Esophagus muscularis mucosa (tissue), 4 donors: ENCODE measurements around the gene MOB3B. TPM values are rescaled to one million over a fixed set of nuclear protein-coding genes. Genes with fewer than 3 reads are reported as not detected.

ENCODE experiments used
- DNase-seq: peaks from one replicate; pipeline ENCODE4 v3.0.0-alpha.2; 2017; ENCODE audit errors: extremely low spot score
- H3K27ac ChIP-seq, 4 donors: fragments of 200-600 bp; sonication (generic); replicated peaks in 1 of 4; 1 replicate in 3 of 4; 2 replicates in 1 of 4; pipeline ENCODE4 v1.5.1; 2016 to 2019; ENCODE audit warnings: mild to moderate bottlenecking in 1 of 4
- H3K27me3 ChIP-seq, 4 donors: fragments of 200-600 bp; sonication (generic); one replicate each; pipeline versions ENCODE4 v1.5.1 to v1.6.0; 2016 to 2019
- H3K36me3 ChIP-seq, 4 donors: fragments of 200-600 bp; sonication (generic); one replicate each; pipeline ENCODE4 v1.5.1; 2016 to 2019
- H3K4me1 ChIP-seq, 4 donors: fragments of 200-600 bp; sonication (generic); one replicate each; pipeline ENCODE4 v1.5.1; 2016 to 2019
- H3K4me3 ChIP-seq, 4 donors: fragments of 200-600 bp; sonication (generic); 1 replicate in 2 of 4; 2 replicates in 2 of 4; pipeline ENCODE4 v1.5.1; 2016 to 2019; ENCODE audit warnings: mild to moderate bottlenecking in 4 of 4, moderate library complexity in 1 of 4
- H3K9me3 ChIP-seq, 4 donors: fragments of 200-600 bp; sonication (generic); 1 replicate in 3 of 4; 2 replicates in 1 of 4; pipeline ENCODE4 v1.5.1; 2016 to 2019
- EP300 ChIP-seq: sonication (generic); formaldehyde crosslinking; IDR thresholded peaks from one replicate; pipeline ENCODE4 v1.6.1; 2017; ENCODE audit warnings: antibody characterized with exemption
- POLR2A ChIP-seq: fragments of 450-650 bp; IDR thresholded peaks from one replicate; pipeline ENCODE4 v1.6.1; 2017; ENCODE audit warnings: antibody characterized with exemption, moderate library complexity, mild to moderate bottlenecking, low read depth
- POLR2AphosphoS5 ChIP-seq, 2 donors: sonication (generic); formaldehyde crosslinking; IDR thresholded peaks; one replicate each; pipeline ENCODE4 v1.6.1; 2017; ENCODE audit warnings: antibody characterized with exemption in 2 of 2
- WGBS: methylation state at CpG from one replicate; pipeline ENCODE4 v1.1.5; 2018; 5-methylcytosine and 5-hydroxymethylcytosine counted together
- intact Hi-C: fragments of 100-400 bp; cut with DNase I; formaldehyde crosslinking; loops from one replicate; pipeline ENCODE4 v1.15.1; 2023
- total RNA-seq, 4 donors: library from RNA; depleted of rRNA; stranded (reverse); fragments of >200 nt; gene quantifications; one replicate each; pipeline versions ENCODE4 v1.1.0 to v1.2.1, GENCODE V29; 2016
- TF ChIP-seq, protein P1 (sequence below), 3 experiments: fragments of 200-600 bp in 2 of 3; fragments of 450-650 bp in 1 of 3; sonication (generic) in 2 of 3; IDR thresholded peaks; one replicate each; pipeline ENCODE4 v1.5.1; 2017 to 2019; ENCODE audit warnings: antibody characterized with exemption in 3 of 3, mild to moderate bottlenecking in 2 of 3, moderate library complexity in 1 of 3

The MOB3B gene
- total RNA-seq, 4 donors from 2014 or later = 7.6 to 11.6 (median 9.5) TPM

DNA sequence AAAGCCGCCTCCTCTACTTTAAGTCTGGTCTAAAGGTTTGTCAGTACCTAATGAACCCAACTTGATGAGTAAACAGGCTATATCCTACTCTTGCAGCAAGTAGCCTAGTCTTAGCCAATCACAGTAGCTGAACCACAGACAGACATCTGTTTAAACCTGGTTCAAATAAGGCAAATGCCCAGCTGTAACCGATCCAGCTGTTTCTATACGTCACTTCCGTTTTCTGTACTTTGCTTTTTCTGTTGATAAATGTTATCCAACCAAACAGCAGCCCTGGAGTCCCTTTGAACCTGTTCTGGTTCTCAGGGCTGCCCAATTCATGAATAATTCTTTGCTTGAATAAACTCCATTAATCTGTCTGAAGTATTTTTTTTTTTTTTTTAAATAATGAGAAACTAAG is 155.8 kb downstream of the MOB3B start:
- 86% methylated on average over 4 of the region's 4 CpGs for WGBS
- no peaks in the 10 kb centered on the region for H3K36me3 ChIP-seq
- no peak for DNase-seq
- H3K27ac ChIP-seq = no peak overlapping the region
- intact Hi-C loops = no loop called here
- H3K9me3 ChIP-seq = no peaks in the 10 kb centered on the region
- H3K4me3 ChIP-seq = no peak overlapping the region
- H3K4me1 ChIP-seq = peaks cover 0 to 9% (median under 1%) of the 10 kb centered on the region in 4 donors
- no peaks in the 10 kb centered on the region for H3K27me3 ChIP-seq
- TF ChIP-seq EP300 (no peak), POLR2AphosphoS5 (IDR thresholded peaks at IDR 0.05) (no peak), POLR2A (no peak)
- TF ChIP-seq, protein P1, sequence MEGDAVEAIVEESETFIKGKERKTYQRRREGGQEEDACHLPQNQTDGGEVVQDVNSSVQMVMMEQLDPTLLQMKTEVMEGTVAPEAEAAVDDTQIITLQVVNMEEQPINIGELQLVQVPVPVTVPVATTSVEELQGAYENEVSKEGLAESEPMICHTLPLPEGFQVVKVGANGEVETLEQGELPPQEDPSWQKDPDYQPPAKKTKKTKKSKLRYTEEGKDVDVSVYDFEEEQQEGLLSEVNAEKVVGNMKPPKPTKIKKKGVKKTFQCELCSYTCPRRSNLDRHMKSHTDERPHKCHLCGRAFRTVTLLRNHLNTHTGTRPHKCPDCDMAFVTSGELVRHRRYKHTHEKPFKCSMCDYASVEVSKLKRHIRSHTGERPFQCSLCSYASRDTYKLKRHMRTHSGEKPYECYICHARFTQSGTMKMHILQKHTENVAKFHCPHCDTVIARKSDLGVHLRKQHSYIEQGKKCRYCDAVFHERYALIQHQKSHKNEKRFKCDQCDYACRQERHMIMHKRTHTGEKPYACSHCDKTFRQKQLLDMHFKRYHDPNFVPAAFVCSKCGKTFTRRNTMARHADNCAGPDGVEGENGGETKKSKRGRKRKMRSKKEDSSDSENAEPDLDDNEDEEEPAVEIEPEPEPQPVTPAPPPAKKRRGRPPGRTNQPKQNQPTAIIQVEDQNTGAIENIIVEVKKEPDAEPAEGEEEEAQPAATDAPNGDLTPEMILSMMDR (IDR thresholded peaks at IDR 0.05) = no peak

DNA sequence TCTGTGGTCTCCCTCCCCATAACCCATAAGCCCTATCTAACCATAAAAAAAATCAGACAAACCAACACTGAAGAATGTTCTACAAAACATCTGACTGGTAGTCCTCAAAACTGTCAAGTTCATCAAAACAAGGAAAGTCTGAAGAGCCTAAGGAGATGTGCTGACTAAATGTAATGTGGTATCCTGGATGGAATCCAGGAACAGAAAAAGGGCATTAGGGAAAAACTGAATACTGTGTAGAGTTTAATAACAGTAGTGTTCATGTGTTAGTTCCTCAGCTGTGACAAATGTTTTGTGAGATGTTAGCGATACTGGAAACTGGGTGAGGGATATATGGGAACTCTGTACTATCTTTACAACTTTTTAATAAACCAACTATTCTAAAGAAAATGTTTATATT is 157.0 kb downstream of the MOB3B start:
- Histone ChIP-seq H3K27ac (no peak overlapping the region), H3K4me1 (peaks cover 0 to 18% (median 5%) of the 10 kb centered on the region in 4 donors), H3K9me3 (no peaks in the 10 kb centered on the region), H3K36me3 (no peaks in the 10 kb centered on the region), H3K4me3 (no peak overlapping the region), H3K27me3 (no peaks in the 10 kb centered on the region)
- no peak for TF ChIP-seq POLR2A
- TF ChIP-seq, protein P1 (IDR thresholded peaks at IDR 0.05) = no peak
- TF ChIP-seq POLR2AphosphoS5 (IDR thresholded peaks at IDR 0.05) = no peak
- no peak for TF ChIP-seq EP300
- intact Hi-C loops = no loop called here
- no peak for DNase-seq
- WGBS = 82% methylated on average over 1 of the region's 1 CpG

DNA sequence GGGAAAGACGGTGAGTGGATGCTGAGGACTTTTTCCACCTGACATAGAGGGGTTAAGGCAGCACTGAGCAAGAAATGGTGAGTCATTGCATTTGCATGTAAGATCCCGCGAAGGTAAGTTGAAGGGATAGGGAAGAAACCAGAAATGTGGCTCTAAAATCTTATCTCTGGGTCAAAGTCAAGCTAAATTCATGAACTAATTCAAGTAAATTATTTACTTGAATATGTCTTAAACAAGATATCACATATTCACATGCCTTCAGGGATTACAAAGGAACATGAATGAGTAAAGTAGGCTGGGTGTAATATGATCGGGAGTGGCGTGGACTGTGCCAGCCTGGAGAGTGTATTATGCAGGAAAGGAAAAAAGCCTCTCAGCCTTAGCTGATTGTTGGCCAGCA is 158.2 kb downstream of the MOB3B start:
- Histone ChIP-seq H3K27ac (no peak overlapping the region), H3K9me3 (no peaks in the 10 kb centered on the region), H3K4me1 (peaks cover 0 to 30% (median 15%) of the 10 kb centered on the region in 4 donors), H3K4me3 (no peak overlapping the region), H3K36me3 (no peaks in the 10 kb centered on the region), H3K27me3 (no peaks in the 10 kb centered on the region)
- intact Hi-C loops = no loop called here
- no peak for DNase-seq
- 69% methylated on average over 5 of the region's 5 CpGs for WGBS
- TF ChIP-seq, protein P1 (IDR thresholded peaks at IDR 0.05) = no peak
- no peak for TF ChIP-seq POLR2AphosphoS5 (IDR thresholded peaks at IDR 0.05)
- TF ChIP-seq POLR2A = no peak
- TF ChIP-seq EP300 = no peak

DNA sequence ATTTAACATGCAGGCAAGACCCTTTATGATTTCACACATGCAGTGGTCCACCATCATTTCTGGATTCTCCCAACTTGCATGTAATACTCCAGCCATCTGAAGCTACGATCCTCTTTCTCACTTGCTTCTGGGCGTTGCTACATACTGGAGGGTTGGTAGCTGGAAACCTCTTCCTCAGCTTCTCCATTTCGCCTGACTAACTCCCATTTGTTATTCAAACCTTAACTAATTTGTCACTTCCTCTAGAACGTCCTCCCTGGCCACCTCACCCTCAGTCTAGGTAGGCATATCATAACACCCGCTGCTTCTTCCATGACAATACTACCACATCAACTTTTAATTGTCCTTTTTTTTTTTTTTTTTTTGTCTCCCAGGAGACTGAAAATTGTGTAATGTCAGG is 160.0 kb downstream of the MOB3B start:
- TF ChIP-seq, protein P1 (IDR thresholded peaks at IDR 0.05) = no peak
- TF ChIP-seq POLR2AphosphoS5 (IDR thresholded peaks at IDR 0.05) (no peak), EP300 (no peak), POLR2A (no peak)
- H3K4me1 ChIP-seq = peaks cover 0 to 41% (median 20%) of the 10 kb centered on the region in 4 donors
- no peaks in the 10 kb centered on the region for H3K27me3 ChIP-seq
- no peak overlapping the region for H3K4me3 ChIP-seq
- no peak for DNase-seq
- no peaks in the 10 kb centered on the region for H3K9me3 ChIP-seq
- WGBS = 73% methylated on average over 5 of the region's 5 CpGs
- intact Hi-C loops = no loop called here
- no peak overlapping the region for H3K27ac ChIP-seq
- H3K36me3 ChIP-seq = no peaks in the 10 kb centered on the region

DNA sequence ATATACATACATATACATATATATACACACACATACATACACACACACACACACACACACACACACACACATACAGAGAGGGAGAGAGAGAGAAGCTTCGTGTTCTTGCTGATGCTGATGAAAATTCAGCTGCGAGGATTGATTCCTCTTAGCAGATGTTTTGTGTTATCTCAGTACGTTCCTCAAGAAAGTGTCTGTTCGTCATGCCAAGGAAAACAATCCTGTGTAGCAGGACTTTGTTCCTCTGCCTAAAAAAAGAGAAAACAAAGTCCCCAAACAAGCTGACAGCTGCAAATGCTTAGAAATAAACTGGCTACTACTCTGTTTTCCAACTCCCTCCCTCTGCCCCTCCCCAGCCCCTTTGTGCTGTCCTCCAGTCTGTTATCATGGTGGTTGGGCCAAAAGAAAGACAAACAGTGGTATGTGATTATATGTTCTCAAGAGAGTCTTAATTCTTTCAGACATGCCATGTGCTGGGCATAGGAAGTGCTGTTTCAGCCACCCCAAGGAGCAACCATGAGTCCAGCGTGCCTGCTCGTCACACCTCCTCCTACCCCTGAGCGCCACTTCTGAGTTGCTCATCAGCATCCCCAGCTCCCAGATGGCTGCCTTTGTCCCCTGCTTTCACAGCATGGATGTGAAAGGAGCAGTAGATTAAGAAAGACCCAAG is 161.2 kb downstream of the MOB3B start:
- no peaks in the 10 kb centered on the region for H3K9me3 ChIP-seq
- peaks cover 0 to 41% (median 20%) of the 10 kb centered on the region in 4 donors for H3K4me1 ChIP-seq
- TF ChIP-seq POLR2AphosphoS5 (IDR thresholded peaks at IDR 0.05) (peak in 1 of 2 donors; percentile 22), EP300 (no peak)
- TF ChIP-seq, protein P1 (IDR thresholded peaks at IDR 0.05) = no peak
- no peak for DNase-seq
- H3K36me3 ChIP-seq = no peaks in the 10 kb centered on the region
- 40% methylated on average over 7 of the region's 7 CpGs for WGBS
- intact Hi-C loops = no loop called here
- no peak overlapping the region for H3K4me3 ChIP-seq
- no peaks in the 10 kb centered on the region for H3K27me3 ChIP-seq
- H3K27ac ChIP-seq = peak overlapping the region in 1 of 4 donors; percentile 4
